CD4-positive, alpha-beta T cell treated with Interleukin-15 for 4 hours (primary cell): ENCODE results near the gene ZKSCAN5.
A peak's percentile ranks its signal among the peaks of the same experiment; 100 is the strongest.
"Not testable (repeated sequence)": the region's sequence is repeated elsewhere in the genome, so short reads cannot be mapped to it uniquely, and the experiment has no call there.

ENCODE experiments used
- DNase-seq: peaks from one replicate; pipeline ENCODE4 v3.0.0-alpha.2; 2020; ENCODE audit warnings: low spot score

ZKSCAN5 gene

GRCh38 chr7:99497766-99498545 is 6.5 kb upstream of the ZKSCAN5 start:
- no peak for DNase-seq

GRCh38 chr7:99498546-99498944 is 5.9 kb upstream of the ZKSCAN5 start:
- DNase-seq = no peak

- peak; percentile 30 for DNase-seq
Measured at GRCh38 chr7:99499371-99499720, 5.1 kb upstream of the ZKSCAN5 start.

GRCh38 chr7:99499721-99500636 is 4.5 kb upstream of the ZKSCAN5 start, which contains the start of gene ZNF394:
Gene ZNF394 (minus strand): TSS chr7:99500281. CDS start chr7:99500093, 188 bp downstream.
- peak; percentile 89 for DNase-seq

- no peak for DNase-seq
Measured at GRCh38 chr7:99500637-99501009, 3.8 kb upstream of the ZKSCAN5 start.

- DNase-seq = not testable (repeated sequence)
Measured at GRCh38 chr7:99501236-99501635, 3.2 kb upstream of the ZKSCAN5 start.

GRCh38 chr7:99504281-99504602 is 220 bp upstream of the ZKSCAN5 start:
- no peak for DNase-seq

- no peak for DNase-seq
Measured at GRCh38 chr7:99505324-99505662, 831 bp downstream of the ZKSCAN5 start.

- DNase-seq = no peak
Measured at GRCh38 chr7:99514050-99514449, 9.6 kb downstream of the ZKSCAN5 start.

GRCh38 chr7:99521399-99521798 is 16.9 kb downstream of the ZKSCAN5 start:
- no peak for DNase-seq

GRCh38 chr7:99525713-99526440 is 21.4 kb downstream of the ZKSCAN5 start:
- DNase-seq = no peak

GRCh38 chr7:99531354-99531765 is 26.9 kb downstream of the ZKSCAN5 start:
- DNase-seq = no peak

- DNase-seq = no peak
Measured at GRCh38 chr7:99535667-99536066, 31.2 kb downstream of the ZKSCAN5 start.

- no peak for DNase-seq
Measured at GRCh38 chr7:99539213-99539811, 34.9 kb downstream of the ZKSCAN5 start.

GRCh38 chr7:99540542-99540941 is 36.1 kb downstream of the ZKSCAN5 start:
- DNase-seq = no peak

- no peak for DNase-seq
Measured at GRCh38 chr7:99541212-99541611, 36.8 kb downstream of the ZKSCAN5 start.

- DNase-seq = no peak
Measured at GRCh38 chr7:99543081-99543671, 38.7 kb downstream of the ZKSCAN5 start.

- no peak for DNase-seq
Measured at GRCh38 chr7:99543916-99544315, 39.5 kb downstream of the ZKSCAN5 start.

- not testable (repeated sequence) for DNase-seq
Measured at GRCh38 chr7:99545308-99545707, 40.8 kb downstream of the ZKSCAN5 start.

- DNase-seq = not testable (repeated sequence)
Measured at GRCh38 chr7:99549545-99549944, 45.1 kb downstream of the ZKSCAN5 start.

GRCh38 chr7:99551334-99551733 is 46.9 kb downstream of the ZKSCAN5 start:
- DNase-seq = no peak
